Fibroblast of lung (primary cell): Measurements from ENCODE around the gene BTBD17. TPM values are rescaled to one million over a fixed set of nuclear protein-coding genes. Genes with fewer than 3 reads are reported as not detected.

Experiments used
- DNase-seq, 2 donors: peaks; one replicate each; pipeline versions ENCODE4 v3.0.0 to v3.0.0-alpha.2; 2010; ENCODE audit warnings: low read depth in 2 of 2
- H2AFZ ChIP-seq: 2 replicates; pipeline ENCODE4 v1.5.1; 2012; ENCODE audit warnings: low read length, control low read depth, inconsistent platforms
- H3K27ac ChIP-seq: 2 replicates; pipeline ENCODE4 v1.5.1; 2011; ENCODE audit warnings: low read length, control low read depth; ENCODE audit not compliant: insufficient read depth
- H3K27me3 ChIP-seq: 2 replicates; pipeline ENCODE4 v1.5.1; 2011; ENCODE audit warnings: mild to moderate bottlenecking, low read length; ENCODE audit not compliant: control insufficient read depth, insufficient read depth
- H3K36me3 ChIP-seq: 2 replicates; pipeline ENCODE4 v1.5.1; 2011; ENCODE audit warnings: low read length; ENCODE audit not compliant: control insufficient read depth, insufficient read depth
- H3K4me1 ChIP-seq: 2 replicates; pipeline ENCODE4 v1.5.1; 2011; ENCODE audit warnings: low read length; ENCODE audit not compliant: control insufficient read depth, insufficient read depth; ENCODE audit errors: extremely low read depth
- H3K4me2 ChIP-seq: 2 replicates; pipeline ENCODE4 v1.5.1; 2011; ENCODE audit warnings: low read length, control low read depth; ENCODE audit not compliant: insufficient read depth; ENCODE audit errors: extremely low read depth
- H3K4me3 ChIP-seq, 4 experiments: fragments of 200-600 bp in 1 of 4; sonication (generic) in 1 of 4; replicated peaks in 1 of 4; 2 replicates each; pipeline ENCODE4 v1.5.1; 2011 to 2016; ENCODE audit warnings: low read length in 4 of 4, low read depth in 3 of 4, mild to moderate bottlenecking in 3 of 4, control low read depth in 2 of 4, inconsistent platforms in 1 of 4, mixed read lengths in 1 of 4; ENCODE audit not compliant: insufficient read depth in 1 of 4; ENCODE audit errors: control extremely low read depth in 1 of 4
- H3K79me2 ChIP-seq: 2 replicates; pipeline ENCODE4 v1.5.1; 2012; ENCODE audit warnings: mild to moderate bottlenecking, low read length, inconsistent platforms; ENCODE audit not compliant: control insufficient read depth, insufficient read depth
- H3K9ac ChIP-seq: 2 replicates; pipeline ENCODE4 v1.5.1; 2011; ENCODE audit warnings: mild to moderate bottlenecking, low read length, control low read depth; ENCODE audit not compliant: insufficient read depth
- H3K9me3 ChIP-seq: 2 replicates; pipeline ENCODE4 v1.5.1; 2012; ENCODE audit warnings: low read depth, low read length; ENCODE audit not compliant: control insufficient read depth, insufficient read depth
- H4K20me1 ChIP-seq: 2 replicates; pipeline ENCODE4 v1.5.1; 2011; ENCODE audit warnings: low read length; ENCODE audit not compliant: control insufficient read depth, insufficient read depth; ENCODE audit errors: extremely low read depth
- CTCF ChIP-seq, 2 donors: IDR thresholded peaks in 1 of 2; conservative IDR thresholded peaks in 1 of 2; 1 replicate in 1 of 2; 2 replicates in 1 of 2; pipeline ENCODE4 v1.5.1; 2011 to 2012; ENCODE audit warnings: low read length in 2 of 2, control low read depth in 1 of 2, inconsistent platforms in 1 of 2, low read depth in 1 of 2, mild to moderate bottlenecking in 1 of 2
- EZH2 ChIP-seq: IDR thresholded peaks from 2 replicates; pipeline ENCODE4 v1.5.1; 2012; ENCODE audit warnings: low read length, control low read depth, mild to moderate bottlenecking; ENCODE audit errors: missing control alignments
- polyA plus RNA-seq, 2 donors: library from polyadenylated mRNA; depleted of rRNA in 1 of 2; stranded (reverse) in 1 of 2; unstranded in 1 of 2; fragments of >200 nt; gene quantifications; 2 replicates each; pipeline ENCODE4 v1.2.1, GENCODE V29; 2011 to 2012; ENCODE audit warnings: missing spikeins in 1 of 2
- total RNA-seq: library from RNA; depleted of rRNA; stranded (reverse); fragments of >200 nt; gene quantifications from 2 replicates; pipeline ENCODE4 v1.2.1, GENCODE V29; 2014

BTBD17 gene
- total and polyA plus RNA-seq, 2 donors (not counting 1 experiment from before 2014, with no cell fraction given), result under 0.01 TPM; not detected in 1

- H3K9ac ChIP-seq, result no peak overlapping the region
- no peaks in the 10 kb centered on the region for H3K79me2 ChIP-seq
- H3K4me1 ChIP-seq, result no peaks in the 10 kb centered on the region
- H3K27ac ChIP-seq, result no peak overlapping the region
- TF ChIP-seq CTCF (conservative IDR thresholded peaks at IDR 0.05 in 1 of 2, IDR thresholded peaks at IDR 0.05 in 1 of 2; ENCODE audit: low read depth in 1 of 2, low read length in 2 of 2) (no peak), EZH2 (no peak)
- no peaks in the 10 kb centered on the region for H3K27me3 ChIP-seq
- H3K4me3 ChIP-seq, result no peak overlapping the region
- no peaks in the 10 kb centered on the region for H3K9me3 ChIP-seq
- no peak overlapping the region for H3K4me2 ChIP-seq
- no peak overlapping the region for H2AFZ ChIP-seq
- no peaks in the 10 kb centered on the region for H3K36me3 ChIP-seq
- H4K20me1 ChIP-seq, result no peaks in the 10 kb centered on the region
- no peak for DNase-seq
Measured at GRCh38 chr17:74371653-74372147, 10.0 kb upstream of the BTBD17 start.

DNA sequence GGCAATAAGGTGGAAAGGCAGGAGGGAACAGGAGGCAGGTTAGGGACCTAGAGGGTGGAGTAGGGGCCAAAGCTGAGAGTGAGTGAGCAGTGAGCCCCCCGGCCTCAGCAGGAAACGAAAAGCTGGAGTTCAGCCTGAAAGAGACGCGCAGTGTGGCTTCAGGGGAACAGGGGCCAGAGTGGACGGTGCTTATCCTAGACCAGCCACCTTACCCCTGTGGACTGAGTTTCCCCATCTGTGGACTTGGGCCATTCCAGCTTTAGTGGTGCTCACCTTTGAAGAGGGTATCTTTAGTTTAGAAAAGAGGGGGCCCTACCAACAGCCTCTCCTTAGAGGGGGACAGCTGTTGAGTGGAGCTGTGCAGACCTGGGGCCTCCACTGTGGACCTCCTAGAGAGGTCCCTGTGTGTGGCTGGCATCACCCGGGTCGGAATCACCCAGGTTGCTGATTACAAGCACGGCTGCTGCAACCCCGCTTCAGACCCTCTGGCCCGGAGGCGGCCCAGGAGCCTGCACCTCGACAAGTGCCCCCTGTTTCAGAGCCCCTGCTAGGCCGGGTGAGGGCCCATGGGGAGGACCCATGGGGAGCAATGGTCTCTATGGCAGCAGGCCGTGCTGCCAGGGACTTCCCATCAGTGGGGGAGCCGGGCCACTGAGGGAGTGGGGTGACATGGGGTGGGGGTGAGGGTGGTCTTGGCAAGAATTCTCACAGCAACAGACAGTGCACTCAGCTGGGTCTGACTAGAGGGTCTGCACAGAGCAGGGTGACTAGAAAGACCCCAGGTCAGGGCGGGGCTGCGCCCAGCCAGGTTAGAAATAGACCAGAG, 8.2 kb upstream of the BTBD17 start:
- TF ChIP-seq CTCF (conservative IDR thresholded peaks at IDR 0.05 in 1 of 2, IDR thresholded peaks at IDR 0.05 in 1 of 2; ENCODE audit: low read depth in 1 of 2, low read length in 2 of 2), result no peak
- no peak for TF ChIP-seq EZH2
- DNase-seq, result no peak
- H3K4me1 ChIP-seq, result no peaks in the 10 kb centered on the region
- H3K79me2 ChIP-seq, result no peaks in the 10 kb centered on the region
- no peak overlapping the region for H2AFZ ChIP-seq
- no peak overlapping the region for H3K27ac ChIP-seq
- no peaks in the 10 kb centered on the region for H3K27me3 ChIP-seq
- no peaks in the 10 kb centered on the region for H4K20me1 ChIP-seq
- no peaks in the 10 kb centered on the region for H3K9me3 ChIP-seq
- H3K36me3 ChIP-seq, result no peaks in the 10 kb centered on the region
- no peak overlapping the region for H3K9ac ChIP-seq
- no peak overlapping the region for H3K4me3 ChIP-seq
- H3K4me2 ChIP-seq, result no peak overlapping the region

GRCh38 chr17:74369221-74369620, 7.6 kb upstream of the BTBD17 start:
- H3K4me1 ChIP-seq, result no peaks in the 10 kb centered on the region
- no peak for DNase-seq

More at GRCh38 chr17:74369221-74369620, 7.6 kb upstream of the BTBD17 start:
- no peaks in the 10 kb centered on the region for H3K36me3 ChIP-seq
- H3K27me3 ChIP-seq, result no peaks in the 10 kb centered on the region
- no peak overlapping the region for H3K4me3 ChIP-seq
- no peak overlapping the region for H3K9ac ChIP-seq
- no peaks in the 10 kb centered on the region for H3K79me2 ChIP-seq
- TF ChIP-seq EZH2, result no peak
- TF ChIP-seq CTCF (conservative IDR thresholded peaks at IDR 0.05 in 1 of 2, IDR thresholded peaks at IDR 0.05 in 1 of 2; ENCODE audit: low read depth in 1 of 2, low read length in 2 of 2), result no peak
- no peak overlapping the region for H3K27ac ChIP-seq
- H4K20me1 ChIP-seq, result no peaks in the 10 kb centered on the region
- H2AFZ ChIP-seq, result no peak overlapping the region
- no peaks in the 10 kb centered on the region for H3K9me3 ChIP-seq
- H3K4me2 ChIP-seq, result no peak overlapping the region
